Measurements from ENCODE around the gene HOXA10.

Gene HOXA10

GRCh38 chr7:27151931-27152815 is 21.9 kb downstream of the HOXA10 start, which contains the start of gene HOXA3:
HOXA3 (minus strand) TSS chr7:27152583; CDS start chr7:27110640, 41,943 bp downstream.
- peak within 1 kb of the TSS; percentile 54 for H3K4me3 Mint-ChIP-seq
- peaks cover 100% of the 10 kb centered on the region for H3K27me3 Mint-ChIP-seq
- CTCF ChIA-PET, result interaction anchor here (1.0 to 1.7 kb wide), 2 partner anchors 55 to 56 kb away, joined by 4 to 6 read pairs; partner anchors contain the start of gene HOXA1
- peaks cover 27% of the 10 kb centered on the region for H3K4me1 Mint-ChIP-seq
- peaks cover 1% of the 10 kb centered on the region for H3K36me3 Mint-ChIP-seq
- no peak for DNase-seq
- peaks cover 1% of the 10 kb centered on the region for H3K9me3 Mint-ChIP-seq
- peak within 1 kb of the TSS; percentile 71 for H3K27ac Mint-ChIP-seq

- Mint-ChIP-seq H3K27me3 (peaks cover 100% of the 10 kb centered on the region), H3K27ac (peak overlapping the region; percentile 71), H3K9me3 (peaks cover 1% of the 10 kb centered on the region), H3K36me3 (peaks cover 1% of the 10 kb centered on the region), H3K4me1 (peaks cover 27% of the 10 kb centered on the region), H3K4me3 (peak overlapping the region; percentile 54)
- no peak for DNase-seq
- CTCF ChIA-PET, result interaction anchor here (0.8 to 2.0 kb wide), 6 partner anchors 10 to 89 kb away, joined by 3 to 15 read pairs (median 4); partner anchors contain the start of gene HOXA1
Observed at GRCh38 chr7:27151341-27151930, 22.7 kb downstream of the HOXA10 start.

GRCh38 chr7:27150568-27151340 is 23.4 kb downstream of the HOXA10 start:
- Mint-ChIP-seq H3K9me3 (peaks cover 1% of the 10 kb centered on the region), H3K27ac (no peak overlapping the region), H3K27me3 (peaks cover 100% of the 10 kb centered on the region), H3K4me1 (peaks cover 27% of the 10 kb centered on the region), H3K36me3 (peaks cover 1% of the 10 kb centered on the region), H3K4me3 (peak overlapping the region; percentile 54)
- CTCF ChIA-PET, result interaction anchor here (0.8 to 2.0 kb wide), 8 partner anchors 11 to 470 kb away, joined by 3 to 15 read pairs (median 4); partner anchors contain the start of gene HOXA1
- peak; percentile 63 for DNase-seq

- peaks cover 23% of the 10 kb centered on the region for H3K4me1 Mint-ChIP-seq
- peak overlapping the region; percentile 23 for H3K4me3 Mint-ChIP-seq
- CTCF ChIA-PET, result interaction anchor here (0.9 to 2.0 kb wide), 13 partner anchors 12 to 469 kb away, joined by 3 to 15 read pairs (median 4); partner anchors contain the start of gene HOXA1
- no peaks in the 10 kb centered on the region for H3K9me3 Mint-ChIP-seq
- no peak for DNase-seq
- H3K27ac Mint-ChIP-seq, result no peak overlapping the region
- H3K36me3 Mint-ChIP-seq, result peaks cover 1% of the 10 kb centered on the region
- peaks cover 100% of the 10 kb centered on the region for H3K27me3 Mint-ChIP-seq
Observed at GRCh38 chr7:27149842-27150567, 24.1 kb downstream of the HOXA10 start.

- no peak overlapping the region for H3K27ac Mint-ChIP-seq
- no peaks in the 10 kb centered on the region for H3K36me3 Mint-ChIP-seq
- H3K27me3 Mint-ChIP-seq, result peaks cover 98% of the 10 kb centered on the region
- CTCF ChIA-PET, result interaction anchor here (0.6 to 2.1 kb wide), 11 partner anchors 12 to 462 kb away, joined by 3 to 8 read pairs (median 4); no protein-coding TSS in a partner anchor
- H3K4me1 Mint-ChIP-seq, result peaks cover 20% of the 10 kb centered on the region
- H3K4me3 Mint-ChIP-seq, result no peak overlapping the region
- no peak for DNase-seq
- H3K9me3 Mint-ChIP-seq, result no peaks in the 10 kb centered on the region
Observed at GRCh38 chr7:27148756-27149641, 25.1 kb downstream of the HOXA10 start.

- Mint-ChIP-seq H3K27me3 (peaks cover 92% of the 10 kb centered on the region), H3K4me3 (no peak overlapping the region), H3K9me3 (no peaks in the 10 kb centered on the region), H3K36me3 (no peaks in the 10 kb centered on the region), H3K4me1 (peaks cover 20% of the 10 kb centered on the region), H3K27ac (no peak overlapping the region)
- no peak for DNase-seq
- CTCF ChIA-PET, result interaction anchor here (0.7 to 2.1 kb wide), 4 partner anchors 13 to 48 kb away, joined by 3 to 8 read pairs (median 4); no protein-coding TSS in a partner anchor
Observed at GRCh38 chr7:27148031-27148755, 25.9 kb downstream of the HOXA10 start.

- peaks cover 20% of the 10 kb centered on the region for H3K4me1 Mint-ChIP-seq
- H3K27ac Mint-ChIP-seq, result no peak within 1 kb of the TSS
- no peak for DNase-seq
- H3K36me3 Mint-ChIP-seq, result no peaks in the 10 kb centered on the region
- no peaks in the 10 kb centered on the region for H3K9me3 Mint-ChIP-seq
- H3K4me3 Mint-ChIP-seq, result no peak within 1 kb of the TSS
- H3K27me3 Mint-ChIP-seq, result peaks cover 92% of the 10 kb centered on the region
- CTCF ChIA-PET, result interaction anchor here (2.1 kb wide), 1 partner anchor 21 kb away, joined by 8 read pairs; no protein-coding TSS in a partner anchor
Observed at GRCh38 chr7:27147199-27148030, 26.7 kb downstream of the HOXA10 start, which contains the start of gene HOXA6. HOXA6 (minus strand) TSS chr7:27147774; CDS start chr7:27147749, 25 bp downstream.

- CTCF ChIA-PET, result no interaction called here
- Mint-ChIP-seq H3K27ac (no peak overlapping the region), H3K9me3 (no peaks in the 10 kb centered on the region), H3K4me3 (no peak overlapping the region), H3K27me3 (peaks cover 92% of the 10 kb centered on the region), H3K36me3 (no peaks in the 10 kb centered on the region), H3K4me1 (peaks cover 16% of the 10 kb centered on the region)
- DNase-seq, result no peak
Observed at GRCh38 chr7:27146491-27147198, 27.5 kb downstream of the HOXA10 start.

- DNase-seq, result no peak
- Mint-ChIP-seq H3K9me3 (no peaks in the 10 kb centered on the region), H3K4me1 (peaks cover 9% of the 10 kb centered on the region), H3K27ac (no peak overlapping the region), H3K36me3 (no peaks in the 10 kb centered on the region), H3K4me3 (no peak overlapping the region), H3K27me3 (peaks cover 85% of the 10 kb centered on the region)
- CTCF ChIA-PET, result no interaction called here
Observed at GRCh38 chr7:27145914-27146412, 28.2 kb downstream of the HOXA10 start.

GRCh38 chr7:27145165-27145913 is 28.8 kb downstream of the HOXA10 start:
- Mint-ChIP-seq H3K4me1 (peaks cover 7% of the 10 kb centered on the region), H3K9me3 (no peaks in the 10 kb centered on the region), H3K36me3 (no peaks in the 10 kb centered on the region), H3K27ac (no peak overlapping the region), H3K4me3 (no peak overlapping the region), H3K27me3 (peaks cover 84% of the 10 kb centered on the region)
- CTCF ChIA-PET, result no interaction called here
- no peak for DNase-seq

Data from activated naive CD4-positive, alpha-beta T cell treated with anti-CD3 and anti-CD28 coated beads, Interleukin-2, amount 10 ng/mL, durations not matched to agents 7 days and 5 days (primary cell).